Uterus (tissue), 2 donors: ENCODE data around the gene KLK5.

ENCODE experiments used
- POLR2A ChIP-seq, 2 donors: fragments of 450-650 bp; IDR thresholded peaks; one replicate each; pipeline ENCODE4 v1.6.1; 2016; ENCODE audit warnings: antibody characterized with exemption in 2 of 2, mild to moderate bottlenecking in 1 of 2, moderate library complexity in 1 of 2
- TF ChIP-seq, protein P1 (sequence below), 4 experiments: fragments of 200-600 bp in 2 of 4; fragments of 450-650 bp in 2 of 4; sonication (generic) in 2 of 4; IDR thresholded peaks; one replicate each; pipeline ENCODE4 v1.5.1; 2016 to 2019; ENCODE audit warnings: antibody characterized with exemption in 4 of 4, mild to moderate bottlenecking in 2 of 4, moderate library complexity in 1 of 4

DNA sequence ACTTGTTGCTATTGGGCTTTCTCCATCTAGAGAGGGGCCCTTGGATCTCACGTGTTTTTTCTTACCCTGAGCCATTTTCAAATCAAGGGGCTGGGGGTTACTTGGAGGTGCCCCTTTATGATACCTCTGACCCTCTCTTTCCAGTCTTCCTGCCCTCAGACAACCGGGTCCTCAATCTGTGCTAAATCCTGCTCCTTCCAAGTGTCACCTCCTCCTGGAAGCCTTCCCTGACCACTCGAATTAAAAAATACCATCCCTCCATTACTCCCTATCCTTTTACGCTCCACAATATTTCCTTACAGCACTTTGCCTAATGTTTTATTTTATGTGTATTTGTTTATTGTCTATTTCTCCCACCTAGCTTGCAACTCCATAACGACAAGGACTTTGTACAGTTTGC is 45.2 kb upstream of the KLK5 start:
- TF ChIP-seq, protein P1, sequence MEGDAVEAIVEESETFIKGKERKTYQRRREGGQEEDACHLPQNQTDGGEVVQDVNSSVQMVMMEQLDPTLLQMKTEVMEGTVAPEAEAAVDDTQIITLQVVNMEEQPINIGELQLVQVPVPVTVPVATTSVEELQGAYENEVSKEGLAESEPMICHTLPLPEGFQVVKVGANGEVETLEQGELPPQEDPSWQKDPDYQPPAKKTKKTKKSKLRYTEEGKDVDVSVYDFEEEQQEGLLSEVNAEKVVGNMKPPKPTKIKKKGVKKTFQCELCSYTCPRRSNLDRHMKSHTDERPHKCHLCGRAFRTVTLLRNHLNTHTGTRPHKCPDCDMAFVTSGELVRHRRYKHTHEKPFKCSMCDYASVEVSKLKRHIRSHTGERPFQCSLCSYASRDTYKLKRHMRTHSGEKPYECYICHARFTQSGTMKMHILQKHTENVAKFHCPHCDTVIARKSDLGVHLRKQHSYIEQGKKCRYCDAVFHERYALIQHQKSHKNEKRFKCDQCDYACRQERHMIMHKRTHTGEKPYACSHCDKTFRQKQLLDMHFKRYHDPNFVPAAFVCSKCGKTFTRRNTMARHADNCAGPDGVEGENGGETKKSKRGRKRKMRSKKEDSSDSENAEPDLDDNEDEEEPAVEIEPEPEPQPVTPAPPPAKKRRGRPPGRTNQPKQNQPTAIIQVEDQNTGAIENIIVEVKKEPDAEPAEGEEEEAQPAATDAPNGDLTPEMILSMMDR (IDR thresholded peaks at IDR 0.05): no peak
- TF ChIP-seq POLR2A (IDR thresholded peaks at IDR 0.05): no peak
